Pulmonary artery endothelial cell (primary cell): ENCODE results near the gene PLEKHA7. TPM values are rescaled to one million over a fixed set of nuclear protein-coding genes. Genes with fewer than 3 reads are reported as not detected.
"Not testable (repeated sequence)": the region's sequence is repeated elsewhere in the genome, so short reads cannot be mapped to it uniquely, and the experiment has no call there.

Experiments
- DNase-seq: peaks from one replicate; pipeline ENCODE4 v3.0.0-alpha.2; 2011; ENCODE audit warnings: low read depth, low spot score
- total RNA-seq: library from RNA; depleted of rRNA; stranded (reverse); fragments of >200 nt; gene quantifications from 2 replicates; pipeline ENCODE4 v1.2.3, GENCODE V29; 2014

Gene PLEKHA7
- total RNA-seq, 1 donor from 2014 or later = 0.20 TPM

DNA sequence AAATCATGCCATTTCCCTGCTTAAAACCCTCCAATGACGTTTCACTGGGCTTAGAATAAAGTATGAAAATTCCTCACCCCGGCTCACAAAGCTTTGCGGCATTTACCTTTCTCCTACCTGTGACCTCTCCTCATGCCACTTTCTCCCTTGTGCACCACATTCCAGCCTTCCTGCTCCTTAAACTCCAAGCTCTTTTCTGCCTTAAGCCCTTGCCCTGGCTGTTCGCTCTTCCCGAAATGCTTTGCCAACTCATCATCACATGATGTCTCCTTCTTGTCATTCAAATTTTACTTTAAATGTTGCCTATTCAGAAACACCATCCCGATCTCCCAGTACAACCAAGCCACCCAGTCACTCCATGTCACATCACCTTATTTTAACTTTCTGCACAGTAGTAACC lies 2.0 kb downstream of the PLEKHA7 start:
- DNase-seq = no peak

DNA sequence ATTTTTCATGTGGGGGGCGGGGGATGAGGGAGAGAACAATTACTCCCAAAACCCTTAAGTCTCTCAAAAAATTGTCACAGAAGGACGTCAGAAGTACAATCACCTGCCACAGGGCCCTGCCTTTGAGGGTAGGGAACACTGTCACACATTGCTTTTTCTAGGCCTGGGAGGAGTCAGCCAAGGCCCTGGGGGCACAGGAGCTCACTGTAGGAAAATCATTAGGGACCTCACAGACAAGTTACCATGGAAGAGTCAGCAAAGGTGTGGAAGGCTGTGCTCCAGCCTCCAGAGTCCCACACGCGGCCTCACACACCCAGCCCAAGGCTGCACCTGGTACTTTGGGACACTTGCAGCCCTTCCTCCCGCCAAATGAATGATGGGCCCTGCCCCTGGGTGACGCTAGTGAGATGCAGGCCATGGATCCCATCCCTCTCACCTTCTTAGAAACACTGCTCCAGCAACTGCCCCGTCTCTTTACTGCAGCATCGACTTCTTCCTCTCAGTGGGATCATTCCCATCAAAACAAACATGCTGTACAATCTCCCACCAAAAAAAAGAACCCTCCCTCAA lies 3.3 kb downstream of the PLEKHA7 start:
- DNase-seq = no peak

DNA sequence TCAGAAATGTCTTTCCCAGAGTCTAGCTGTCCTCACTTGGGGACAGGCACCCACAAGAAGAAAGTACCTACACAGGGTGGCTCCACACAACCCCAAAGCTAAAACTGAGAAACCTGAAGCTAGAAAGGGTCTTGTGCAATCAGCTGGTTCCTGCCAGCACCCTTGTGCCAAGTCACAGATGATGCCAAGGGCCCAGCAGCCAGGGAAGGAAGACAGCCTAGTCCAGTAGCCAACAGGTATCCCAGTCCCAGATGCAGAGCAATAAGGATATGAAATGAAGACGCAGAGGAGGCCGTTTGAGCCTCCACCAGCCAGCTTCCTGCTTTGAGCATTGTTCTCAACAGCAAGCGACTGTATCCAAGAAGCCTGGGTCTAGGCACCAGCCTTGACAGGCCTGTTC lies 6.1 kb downstream of the PLEKHA7 start:
- no peak for DNase-seq

DNA sequence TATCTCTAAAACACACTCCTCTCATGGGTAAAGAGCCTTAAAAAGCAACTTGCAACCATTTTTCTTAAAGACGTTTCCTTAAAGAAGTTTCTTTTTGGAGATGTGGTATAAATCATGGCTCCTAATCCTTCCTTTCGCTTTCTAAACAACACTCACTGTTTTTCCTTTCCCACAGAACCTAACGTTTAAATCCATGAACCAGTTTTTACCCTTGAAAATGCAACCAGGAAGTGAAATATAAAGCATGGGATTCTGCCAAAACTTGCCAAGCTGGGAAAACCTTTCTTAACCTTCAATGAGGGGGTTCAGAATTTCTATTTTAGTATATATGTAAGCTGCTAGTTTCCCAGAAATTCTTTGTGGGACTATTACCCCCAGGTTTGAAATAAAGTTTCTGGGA lies 8.6 kb downstream of the PLEKHA7 start:
- DNase-seq = no peak

DNA sequence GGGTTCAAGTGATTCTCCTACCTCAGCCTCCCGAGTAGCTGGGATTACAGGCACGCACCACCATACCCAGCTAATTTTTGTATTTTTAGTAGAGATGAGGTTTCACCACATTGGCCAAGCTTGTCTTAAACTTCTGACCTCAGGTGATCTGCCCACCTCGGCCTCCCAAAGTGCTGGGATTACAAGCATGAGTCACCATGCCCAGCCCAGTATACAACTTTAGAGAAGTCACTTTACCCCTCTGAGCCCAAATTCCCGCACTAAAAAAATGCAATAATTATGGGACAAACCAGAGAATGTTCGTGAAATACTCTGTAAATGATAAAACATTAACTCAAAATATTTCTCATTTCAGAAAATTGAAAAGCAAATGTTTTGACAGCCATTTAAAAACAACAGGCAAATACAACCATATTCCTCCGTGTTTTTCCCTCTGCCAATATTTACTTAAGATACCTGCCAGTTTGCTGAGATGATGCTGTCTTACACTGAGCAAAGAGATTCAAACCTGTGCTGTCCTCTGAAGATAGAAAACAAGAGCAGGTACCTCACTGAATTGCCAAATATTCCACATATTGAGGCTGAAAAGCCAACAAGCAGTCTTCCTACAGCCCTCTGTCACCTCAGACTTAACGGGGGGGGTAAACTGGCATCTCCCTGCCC lies 9.6 kb downstream of the PLEKHA7 start:
- no peak for DNase-seq

DNA sequence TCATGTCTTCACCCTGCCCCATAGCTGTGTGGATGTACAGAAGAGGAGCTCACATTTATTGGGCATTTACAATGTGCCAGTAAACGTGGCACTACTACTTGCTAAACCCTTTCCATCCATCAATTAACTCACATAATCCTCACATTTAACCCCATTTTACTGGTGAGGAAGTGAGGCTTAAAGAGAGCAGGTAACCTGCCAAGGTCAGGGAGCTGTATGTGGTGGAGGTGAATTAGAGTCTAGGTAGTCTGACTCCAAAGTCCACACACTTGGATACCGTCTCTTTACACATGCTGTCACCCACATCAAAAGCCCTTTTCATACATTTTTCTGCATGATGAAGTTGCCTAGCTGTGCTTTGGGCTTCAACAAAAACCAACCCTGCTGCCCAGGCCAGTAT lies 10.8 kb downstream of the PLEKHA7 start:
- no peak for DNase-seq

DNA sequence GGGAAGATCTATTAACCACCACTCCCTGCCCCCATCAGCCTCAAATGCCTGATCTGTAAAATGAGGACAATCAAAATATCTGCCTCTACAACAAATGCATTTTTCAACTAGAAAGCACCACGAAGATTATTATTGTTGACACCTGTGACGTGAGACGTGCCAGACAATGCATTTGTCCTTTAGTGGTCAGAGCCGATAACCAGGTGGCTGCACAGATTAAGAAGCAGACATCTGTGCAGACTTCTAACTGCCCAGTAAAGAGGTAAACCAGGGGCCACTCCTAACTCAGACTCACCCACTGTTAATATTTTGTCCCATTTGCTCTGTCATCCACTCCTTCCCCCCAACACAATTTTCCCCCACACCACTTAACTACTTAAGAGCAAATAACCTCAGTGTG lies 11.7 kb downstream of the PLEKHA7 start:
- DNase-seq = no peak

DNA sequence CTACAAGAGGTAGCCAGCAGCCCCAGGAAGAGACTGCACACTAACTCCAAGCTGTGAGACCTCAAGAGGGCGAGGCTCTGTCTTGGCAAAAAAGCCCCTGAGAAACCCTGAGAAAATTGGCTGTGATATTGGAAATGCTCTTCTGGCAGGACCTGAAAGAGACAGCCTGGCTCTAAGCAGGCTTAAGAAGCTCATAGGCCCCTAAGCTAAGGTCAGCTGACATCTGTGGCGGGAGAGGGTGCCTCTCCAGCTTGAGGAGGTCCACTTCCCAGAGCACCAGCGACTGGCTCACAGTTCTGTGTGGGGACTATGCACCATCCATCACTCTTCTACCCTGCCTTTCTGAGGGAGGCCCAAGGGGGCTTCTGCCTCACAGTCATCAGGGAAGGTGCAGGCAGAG lies 12.4 kb downstream of the PLEKHA7 start:
- DNase-seq = no peak

DNA sequence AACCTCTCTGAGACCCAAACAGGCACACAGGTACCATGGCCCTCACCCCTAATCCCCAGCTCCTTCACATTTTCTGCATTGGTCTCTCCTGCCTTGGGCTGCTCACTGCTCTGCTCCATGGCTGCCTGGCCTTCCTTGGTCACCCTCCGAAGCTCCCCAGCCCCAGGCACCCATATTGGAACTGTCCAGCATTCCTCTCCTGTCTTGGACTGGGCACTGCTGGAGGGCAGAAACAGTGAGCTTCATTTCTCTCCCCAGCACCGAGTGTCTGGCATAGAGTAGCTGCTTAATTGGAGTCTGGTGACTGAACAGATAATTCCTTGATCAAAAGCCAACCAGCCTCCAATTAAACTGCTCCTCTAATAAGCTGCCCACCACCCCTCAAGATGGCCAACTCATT lies 13.2 kb downstream of the PLEKHA7 start:
- DNase-seq = no peak

DNA sequence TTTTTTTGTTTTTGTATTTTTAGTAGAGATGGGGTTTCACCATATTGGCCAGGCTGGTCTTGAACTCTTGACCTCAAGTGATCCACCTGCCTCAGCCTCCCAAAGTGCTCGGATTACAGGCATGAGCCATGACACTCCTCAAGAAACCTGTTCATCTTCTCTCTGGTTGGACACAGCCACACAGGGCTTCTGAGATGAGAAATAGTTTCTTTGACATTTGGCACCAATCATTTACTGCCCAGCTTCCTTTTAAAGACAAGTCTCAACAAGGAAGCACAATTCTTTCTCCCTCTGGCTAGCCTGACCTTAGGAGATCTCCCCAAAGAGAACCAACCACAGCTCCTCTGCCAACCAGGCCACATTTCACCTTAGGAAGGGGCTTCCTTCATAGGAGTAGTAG lies 14.0 kb downstream of the PLEKHA7 start:
- DNase-seq = not testable (repeated sequence)

DNA sequence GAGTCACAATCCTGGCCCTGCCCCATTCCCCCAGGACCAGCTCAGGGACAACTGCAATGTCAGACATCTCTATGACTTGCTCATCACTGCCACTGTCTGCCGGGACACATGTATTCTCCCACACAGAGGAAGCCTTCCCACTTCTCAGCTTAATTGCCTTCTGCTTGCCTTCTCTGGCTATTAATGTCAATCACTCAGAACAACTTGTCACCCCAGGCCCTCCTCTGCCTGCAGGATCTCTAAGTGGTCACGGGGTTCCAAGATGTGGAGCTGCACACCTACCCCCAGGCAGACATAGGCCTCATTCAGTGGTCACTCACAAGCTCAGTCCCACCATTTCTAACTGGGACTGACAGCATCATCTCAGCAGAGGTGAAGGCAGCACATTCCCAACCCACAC lies 15.1 kb downstream of the PLEKHA7 start:
- no peak for DNase-seq

DNA sequence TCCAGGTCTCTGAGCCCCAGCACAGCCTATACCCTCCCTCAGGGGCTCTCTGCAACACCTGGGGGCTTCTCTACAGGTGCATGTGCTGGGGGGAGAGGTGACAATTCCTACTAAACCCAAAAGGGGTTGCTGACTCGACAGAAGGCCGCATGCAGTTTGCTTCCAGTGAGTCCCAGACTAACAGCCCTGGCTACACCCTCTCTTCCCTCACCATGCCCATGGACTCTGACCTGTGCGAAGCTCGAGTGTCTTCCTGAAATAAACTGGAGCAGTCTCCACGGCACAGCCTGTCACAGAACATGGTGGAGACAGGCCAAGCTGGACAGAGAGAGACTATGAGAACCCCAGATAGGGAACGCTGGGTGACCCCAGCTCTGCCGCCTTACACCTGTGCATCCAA lies 16.6 kb downstream of the PLEKHA7 start:
- no peak for DNase-seq

DNA sequence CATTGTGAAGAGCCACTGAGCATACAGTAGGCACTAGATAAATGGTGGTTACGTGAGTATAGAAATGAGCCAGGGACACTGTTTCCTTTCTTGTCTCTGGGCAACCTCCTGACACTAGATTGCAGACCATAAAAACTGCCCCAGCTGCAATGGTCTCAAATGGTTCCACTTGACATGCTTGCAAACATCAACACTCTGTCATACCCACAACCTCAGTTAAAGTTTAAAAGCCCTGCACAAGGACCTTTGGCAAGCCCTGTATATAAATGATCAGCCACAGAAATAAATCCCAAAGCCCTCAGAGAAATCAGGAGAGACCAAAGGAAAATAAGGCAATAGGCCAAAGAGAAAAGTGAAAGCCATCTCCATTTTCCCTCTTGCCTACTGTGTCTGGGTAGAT lies 20.7 kb downstream of the PLEKHA7 start:
- no peak for DNase-seq

DNA sequence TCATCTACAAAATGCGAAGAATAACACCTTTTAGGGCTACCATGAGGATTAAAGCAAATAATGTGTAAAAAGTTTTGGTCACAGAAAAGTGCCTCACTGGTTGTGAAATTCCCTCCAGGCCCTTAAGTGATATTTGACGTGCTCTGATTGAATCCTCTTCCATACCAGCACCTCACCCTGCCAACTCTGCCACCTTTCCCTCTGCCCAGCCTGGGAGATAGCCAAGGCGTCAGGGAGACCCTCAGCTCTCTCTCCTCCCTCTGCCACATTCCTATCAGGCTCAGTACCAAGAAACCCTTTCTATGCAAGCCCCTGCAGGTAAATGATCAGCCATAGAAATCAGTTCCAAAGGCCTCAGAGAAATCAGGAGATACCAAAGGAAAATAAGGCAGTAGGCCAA lies 21.4 kb downstream of the PLEKHA7 start:
- DNase-seq = no peak

DNA sequence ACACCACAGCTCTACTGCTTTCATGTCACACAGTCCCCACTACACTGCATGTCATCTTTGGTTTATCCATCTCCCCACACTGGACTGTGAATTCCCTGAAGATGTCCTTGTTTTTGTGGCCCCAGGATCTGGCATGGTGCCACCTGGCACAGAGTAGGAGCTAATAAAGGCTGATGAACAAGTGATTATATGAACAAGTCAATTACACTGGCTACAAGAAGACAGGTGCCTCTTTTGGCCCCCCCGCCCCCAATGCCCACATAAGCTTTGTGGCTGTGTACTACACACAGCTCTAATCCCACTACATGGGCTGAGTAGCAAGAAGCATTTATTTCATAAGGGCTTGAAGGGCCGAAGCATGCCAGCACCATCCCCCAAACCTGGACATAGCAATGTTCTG lies 24.7 kb downstream of the PLEKHA7 start:
- no peak for DNase-seq

DNA sequence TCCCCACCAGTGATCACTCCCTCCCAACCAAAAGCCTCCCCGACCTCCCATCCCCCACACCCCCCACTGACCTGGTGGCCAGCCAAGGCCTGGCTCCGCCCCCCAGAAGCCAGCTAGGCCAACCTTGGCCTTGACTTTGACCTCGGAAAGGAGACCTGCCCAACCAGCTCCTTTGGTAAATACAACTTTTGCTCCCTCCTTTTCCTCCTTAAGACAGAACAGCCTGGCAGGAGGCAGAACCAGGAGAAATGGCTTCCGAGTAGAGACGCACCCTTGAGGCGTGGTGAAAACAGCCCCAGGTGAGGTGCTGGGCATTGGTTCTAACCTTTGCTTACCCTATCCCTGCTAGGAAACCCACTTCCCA lies 27.0 kb downstream of the PLEKHA7 start:
- no peak for DNase-seq

DNA sequence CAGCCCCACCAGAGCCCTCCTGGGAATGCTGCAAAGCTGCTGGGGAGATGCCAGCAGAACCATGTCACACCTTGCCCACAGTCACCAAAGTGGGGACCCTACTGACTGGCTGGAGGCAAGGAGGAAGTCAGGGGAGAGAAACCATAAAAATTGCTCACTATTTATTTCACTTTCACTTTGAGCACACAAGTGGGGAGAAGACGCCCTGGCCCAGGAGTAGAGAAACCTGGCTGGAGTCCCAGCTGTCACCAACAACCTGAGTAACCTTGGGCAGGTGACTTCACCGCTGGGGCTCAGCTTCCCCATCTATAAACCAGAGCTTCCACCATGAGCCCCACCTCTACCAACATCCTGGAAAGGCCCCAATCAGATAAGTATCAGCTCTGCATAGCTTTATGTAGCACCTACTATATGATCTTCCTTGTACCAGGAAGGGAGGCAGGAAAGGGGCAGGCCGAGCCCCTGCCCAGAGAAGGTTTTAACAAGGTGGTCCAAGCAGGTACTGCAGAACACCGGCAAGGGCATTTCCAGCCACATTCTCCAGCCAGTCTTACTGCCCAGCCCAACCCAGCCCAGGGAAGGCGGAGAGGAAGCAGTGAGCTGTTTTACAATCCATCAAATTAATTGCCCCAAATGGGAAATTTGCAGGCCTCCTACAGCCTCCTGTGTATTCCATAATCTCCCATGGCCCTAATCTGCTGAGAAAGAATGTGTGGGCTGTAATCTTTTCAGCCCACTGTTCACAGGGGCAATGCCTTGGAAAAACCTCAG lies 27.6 kb downstream of the PLEKHA7 start:
- no peak for DNase-seq

DNA sequence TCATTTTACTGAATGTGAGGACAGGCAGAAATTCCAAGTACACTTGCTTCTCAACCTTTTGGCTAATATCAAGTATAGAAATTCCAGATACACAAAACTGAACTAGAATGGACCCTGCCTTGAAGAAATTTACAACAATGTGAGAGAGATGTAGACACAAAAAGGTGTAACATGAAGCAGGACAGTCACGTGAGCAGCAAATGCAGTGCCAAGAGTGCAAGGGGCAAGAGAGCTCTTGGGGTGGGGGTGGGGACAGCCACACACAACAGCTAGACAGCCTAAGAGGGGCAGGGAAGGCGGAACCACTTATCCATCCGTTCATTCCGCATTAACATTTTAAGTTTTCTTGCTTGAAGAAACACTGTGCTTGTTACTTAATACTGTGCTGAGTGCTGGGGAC lies 28.9 kb downstream of the PLEKHA7 start:
- DNase-seq = no peak

DNA sequence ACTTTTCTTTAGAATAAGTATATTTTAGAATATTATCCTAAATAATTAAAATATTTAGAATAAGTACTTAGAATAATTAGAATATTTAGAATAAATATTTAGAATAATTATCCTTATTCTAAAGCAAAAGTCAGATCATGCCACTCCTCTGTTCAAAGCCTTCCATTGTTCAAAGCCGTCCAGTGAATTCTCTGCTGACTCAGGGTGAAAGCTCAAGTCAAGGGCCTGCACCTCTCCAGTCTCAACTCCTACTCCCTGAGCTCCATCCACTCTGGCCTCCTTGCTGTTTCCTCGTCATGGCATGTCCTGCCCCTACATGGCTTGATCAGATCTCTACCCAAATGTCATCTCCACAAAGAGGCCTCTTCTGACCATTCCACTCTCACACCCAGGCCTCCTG lies 30.0 kb downstream of the PLEKHA7 start:
- no peak for DNase-seq

DNA sequence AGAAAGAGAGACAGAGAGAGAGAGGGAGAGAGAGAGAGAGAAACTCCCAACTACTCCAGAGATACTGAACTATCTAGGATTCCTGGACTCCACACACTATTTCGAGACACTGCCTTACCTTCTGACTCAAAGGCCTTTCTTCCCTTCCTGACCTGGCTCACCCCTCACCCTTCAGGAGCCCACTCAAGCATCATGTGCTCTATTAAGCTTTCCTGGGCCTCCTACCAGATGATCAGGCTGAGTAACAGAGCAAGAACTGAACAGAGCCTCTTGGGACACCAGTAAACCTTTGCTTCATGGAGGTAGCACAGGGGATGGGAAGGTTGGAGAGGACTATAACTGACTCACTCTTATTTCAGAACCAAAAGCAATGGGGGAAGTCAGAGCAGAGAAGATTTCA lies 31.4 kb downstream of the PLEKHA7 start:
- no peak for DNase-seq

DNA sequence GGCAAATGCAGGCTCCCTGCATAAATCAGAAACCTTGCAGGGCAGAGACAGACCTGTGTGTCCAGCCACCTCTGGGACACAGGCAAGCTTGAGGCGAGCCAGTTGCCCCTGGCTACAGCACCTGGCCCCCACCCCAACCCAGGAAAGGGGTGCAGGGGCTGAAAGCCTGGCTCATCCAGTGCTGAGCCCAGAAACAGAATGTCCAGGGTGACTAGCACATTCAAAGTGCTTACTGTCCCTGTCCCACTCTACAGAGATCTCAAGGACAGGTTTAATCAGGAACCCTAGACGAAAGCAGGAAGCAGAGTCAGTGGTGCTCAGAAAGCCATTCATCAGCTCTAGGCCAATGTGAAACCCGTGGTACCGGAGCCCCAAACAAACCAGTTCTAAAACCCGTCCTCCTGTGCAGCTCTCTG lies 31.9 kb downstream of the PLEKHA7 start:
- no peak for DNase-seq

DNA sequence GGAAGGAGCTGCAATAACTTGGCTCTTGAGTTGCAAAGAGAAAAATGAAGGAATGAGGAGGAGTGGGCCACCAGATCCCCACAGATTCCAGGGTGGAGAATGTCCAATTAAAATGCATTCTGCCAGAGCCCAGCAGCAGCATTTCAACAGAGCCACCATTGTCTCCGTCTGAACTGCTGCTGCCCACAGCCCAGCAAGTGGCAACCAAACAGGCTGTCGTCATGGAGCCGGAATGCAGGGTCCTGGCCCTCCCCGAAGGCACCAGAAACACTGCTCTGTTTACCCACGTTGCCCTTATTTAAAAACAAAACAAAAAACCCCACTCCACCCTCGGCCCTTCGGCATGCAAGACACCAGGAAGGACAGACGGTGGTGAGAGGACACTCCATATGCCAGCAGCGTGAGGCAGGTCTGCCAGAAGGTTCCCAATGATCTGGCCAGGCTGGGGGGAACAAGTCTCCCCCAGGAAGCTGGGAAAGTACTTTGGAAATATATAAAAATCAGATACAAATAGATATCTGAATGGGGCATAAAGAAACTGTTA lies 32.5 kb downstream of the PLEKHA7 start:
- no peak for DNase-seq
